Heart left ventricle (tissue), 13 donors: ENCODE results near the gene ELAVL2.

Experiments used
- POLR2A ChIP-seq, 2 donors: fragments of 450-650 bp; IDR thresholded peaks; one replicate each; pipeline ENCODE4 v1.6.1; 2017; ENCODE audit warnings: antibody characterized with exemption in 2 of 2, mild to moderate bottlenecking in 2 of 2, moderate library complexity in 2 of 2
- TF ChIP-seq, protein P1 (sequence below), 12 donors: fragments of 200-600 bp; sonication (generic) in 4 of 12; IDR thresholded peaks; one replicate each; pipeline versions ENCODE4 v1.5.0 to v1.8.0; 2018 to 2022; ENCODE audit warnings: antibody characterized with exemption in 12 of 12, mild to moderate bottlenecking in 5 of 12
- donor health status: ischemic (EF 13 %, LVEDD 7.1; RV severe dilation, severe dysfunction).
- donor health status: DM: no; HTN: yes; CAD: no.
- donor health status: DM: no; HTN: no; CAD: no.
- donor health status: ischemic (EF 25% LVEDD 6.9; RV normal size, moderate dysfunction).
- donor health status: ischemic (EF 25% LVEDD 5.7; RV mildly dilated, moderate dysfunction).
- donor health status: ischemic (EF 35%, LVEDD 5.7; RV mildly dilated, moderate dysfunction).
- donor health status: nonischemic (EF 11% LVEDD 7.7; RV severe dilation, severe dysfunction).
- donor health status: DM: yes; HTN: yes; CAD: no.
- donor health status: PGD.
- donor health status: ischemic (EF 29% LVEDD 5.4; RV normal size, mild dysfunction).
- donor health status: nonischemic (EF 23%, LVEDD 6.1; RV moderate dilation, normal function).

DNA sequence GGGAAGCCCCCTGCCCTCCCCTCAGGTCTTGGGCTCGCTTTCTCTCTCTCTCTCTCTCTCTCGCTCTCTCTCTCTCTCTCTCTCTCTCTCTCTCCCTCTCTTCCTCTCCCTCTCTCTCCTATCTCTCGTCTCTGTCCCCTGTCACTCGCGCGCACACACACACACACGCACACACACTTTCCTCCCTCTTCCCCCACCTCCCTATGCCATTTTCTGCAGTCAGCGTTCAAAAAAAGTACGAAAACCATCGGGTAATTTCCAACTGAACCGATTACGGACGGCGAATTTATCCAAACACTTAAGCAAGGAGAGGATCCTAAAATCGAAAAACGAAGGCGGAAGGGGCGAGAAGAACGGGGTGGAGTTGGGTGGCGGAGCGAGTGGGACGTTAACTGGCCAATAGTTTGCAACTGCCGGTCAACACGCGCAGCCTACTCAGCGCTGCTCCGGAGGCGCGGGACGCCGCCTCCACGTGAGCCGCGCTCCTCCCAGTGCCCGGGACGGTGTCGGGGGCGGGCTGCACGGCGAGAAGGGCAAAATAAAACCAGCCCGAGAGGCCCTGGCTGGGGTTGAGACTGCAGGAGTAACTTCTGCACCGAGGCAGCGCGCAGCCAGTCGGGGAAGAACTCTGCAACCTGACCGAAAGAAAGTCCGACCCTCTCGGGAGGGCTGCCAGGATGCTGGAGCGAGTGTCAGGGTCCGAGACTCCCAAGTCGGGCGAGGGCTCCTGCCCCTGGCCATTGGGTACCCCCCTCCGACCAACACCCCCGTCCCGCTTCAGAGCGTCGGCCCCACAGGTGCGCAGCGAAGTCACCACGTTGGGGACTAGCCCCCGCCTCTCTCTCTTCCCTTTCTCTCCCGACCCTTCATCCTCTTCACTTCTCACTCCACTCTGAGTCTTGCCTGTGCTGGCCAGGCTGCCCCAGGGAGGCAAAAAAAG lies 24.9 kb upstream of the ELAVL2 start:
- TF ChIP-seq, protein P1, sequence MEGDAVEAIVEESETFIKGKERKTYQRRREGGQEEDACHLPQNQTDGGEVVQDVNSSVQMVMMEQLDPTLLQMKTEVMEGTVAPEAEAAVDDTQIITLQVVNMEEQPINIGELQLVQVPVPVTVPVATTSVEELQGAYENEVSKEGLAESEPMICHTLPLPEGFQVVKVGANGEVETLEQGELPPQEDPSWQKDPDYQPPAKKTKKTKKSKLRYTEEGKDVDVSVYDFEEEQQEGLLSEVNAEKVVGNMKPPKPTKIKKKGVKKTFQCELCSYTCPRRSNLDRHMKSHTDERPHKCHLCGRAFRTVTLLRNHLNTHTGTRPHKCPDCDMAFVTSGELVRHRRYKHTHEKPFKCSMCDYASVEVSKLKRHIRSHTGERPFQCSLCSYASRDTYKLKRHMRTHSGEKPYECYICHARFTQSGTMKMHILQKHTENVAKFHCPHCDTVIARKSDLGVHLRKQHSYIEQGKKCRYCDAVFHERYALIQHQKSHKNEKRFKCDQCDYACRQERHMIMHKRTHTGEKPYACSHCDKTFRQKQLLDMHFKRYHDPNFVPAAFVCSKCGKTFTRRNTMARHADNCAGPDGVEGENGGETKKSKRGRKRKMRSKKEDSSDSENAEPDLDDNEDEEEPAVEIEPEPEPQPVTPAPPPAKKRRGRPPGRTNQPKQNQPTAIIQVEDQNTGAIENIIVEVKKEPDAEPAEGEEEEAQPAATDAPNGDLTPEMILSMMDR (IDR thresholded peaks at IDR 0.05): no peak
- no peak for TF ChIP-seq POLR2A (IDR thresholded peaks at IDR 0.05)
